ENCODE results near the gene PACS2. TPM values are rescaled to one million over a fixed set of nuclear protein-coding genes. Genes with fewer than 3 reads are reported as not detected.

PACS2 gene
- total and polyA plus RNA-seq, 2 donors (not counting 3 experiments of a cell fraction or from before 2014, with no cell fraction given): 52.7 to 86.3 TPM

DNA sequence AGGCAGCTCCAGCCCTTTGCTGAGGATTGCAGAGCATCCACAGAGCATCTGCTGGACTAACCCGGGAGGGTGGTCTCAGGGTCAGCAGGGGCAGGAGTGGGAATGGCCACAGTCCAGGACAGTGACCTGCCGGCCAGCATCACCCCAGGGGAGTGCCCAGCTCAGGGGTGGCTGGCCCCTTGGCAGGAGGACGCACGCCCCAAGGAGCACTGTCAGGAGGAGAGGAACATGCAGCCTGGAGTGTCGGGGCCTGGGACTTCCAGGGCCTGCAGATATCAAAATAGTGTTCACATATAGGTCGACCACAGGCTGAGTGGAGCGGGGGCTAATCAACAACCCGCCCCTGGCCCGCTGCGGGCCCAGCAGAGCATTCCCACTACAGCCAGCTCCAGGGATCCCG lies 50.6 kb downstream of the PACS2 start:
- no peaks in the 10 kb centered on the region for H3K27me3 ChIP-seq (ENCODE audit: control insufficient read depth in 2 of 2, insufficient read depth in 2 of 2, low read length in 2 of 2)
- TF ChIP-seq, protein P1, sequence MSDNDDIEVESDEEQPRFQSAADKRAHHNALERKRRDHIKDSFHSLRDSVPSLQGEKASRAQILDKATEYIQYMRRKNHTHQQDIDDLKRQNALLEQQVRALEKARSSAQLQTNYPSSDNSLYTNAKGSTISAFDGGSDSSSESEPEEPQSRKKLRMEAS (IDR thresholded peaks at IDR 0.05; ENCODE audit: insufficient read depth, insufficient read length): no peak
- TF ChIP-seq, protein P2, sequence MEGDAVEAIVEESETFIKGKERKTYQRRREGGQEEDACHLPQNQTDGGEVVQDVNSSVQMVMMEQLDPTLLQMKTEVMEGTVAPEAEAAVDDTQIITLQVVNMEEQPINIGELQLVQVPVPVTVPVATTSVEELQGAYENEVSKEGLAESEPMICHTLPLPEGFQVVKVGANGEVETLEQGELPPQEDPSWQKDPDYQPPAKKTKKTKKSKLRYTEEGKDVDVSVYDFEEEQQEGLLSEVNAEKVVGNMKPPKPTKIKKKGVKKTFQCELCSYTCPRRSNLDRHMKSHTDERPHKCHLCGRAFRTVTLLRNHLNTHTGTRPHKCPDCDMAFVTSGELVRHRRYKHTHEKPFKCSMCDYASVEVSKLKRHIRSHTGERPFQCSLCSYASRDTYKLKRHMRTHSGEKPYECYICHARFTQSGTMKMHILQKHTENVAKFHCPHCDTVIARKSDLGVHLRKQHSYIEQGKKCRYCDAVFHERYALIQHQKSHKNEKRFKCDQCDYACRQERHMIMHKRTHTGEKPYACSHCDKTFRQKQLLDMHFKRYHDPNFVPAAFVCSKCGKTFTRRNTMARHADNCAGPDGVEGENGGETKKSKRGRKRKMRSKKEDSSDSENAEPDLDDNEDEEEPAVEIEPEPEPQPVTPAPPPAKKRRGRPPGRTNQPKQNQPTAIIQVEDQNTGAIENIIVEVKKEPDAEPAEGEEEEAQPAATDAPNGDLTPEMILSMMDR (IDR thresholded peaks at IDR 0.05; ENCODE audit: extremely low read depth in 1 of 2, insufficient read depth in 1 of 2, low read depth in 1 of 2, low read length in 2 of 2): no peak
- no peak for TF ChIP-seq EZH2 (IDR thresholded peaks at IDR 0.05; ENCODE audit: borderline replicate concordance, low read depth, low read length, severe bottlenecking)
- TF ChIP-seq POLR2A (IDR thresholded peaks at IDR 0.05; ENCODE audit: low read depth, low read length): no peak
- TF ChIP-seq JUN (IDR thresholded peaks at IDR 0.05; ENCODE audit: borderline replicate concordance, insufficient read depth, insufficient read length, low read depth): no peak
- no peak for TF ChIP-seq MYC (IDR thresholded peaks at IDR 0.05; ENCODE audit: low read depth, low read length)
- TF ChIP-seq FOS (IDR thresholded peaks at IDR 0.05; ENCODE audit: borderline replicate concordance, insufficient read depth, low read length): no peak
- TF ChIP-seq POLR2AphosphoS5 (IDR thresholded peaks at IDR 0.05; ENCODE audit: insufficient read depth, low read depth, low read length): no peak
- ChIA-PET POLR2A (interaction anchor here (0.6 kb wide), 1 partner anchor 211 kb away, joined by 3 read pairs; no protein-coding TSS in a partner anchor), CTCF (interaction anchor here (1.0 to 1.3 kb wide), 2 partner anchors 120 to 125 kb away, joined by 3 to 5 read pairs; no protein-coding TSS in a partner anchor)
- no peak for DNase-seq (ENCODE audit: low read depth, low spot score)
- no peak overlapping the region for H3K4me3 ChIP-seq (replicated peaks in 1 of 3; ENCODE audit: insufficient read depth in 1 of 3, low read depth in 1 of 3, low read length in 3 of 3)
- H3K9me1 ChIP-seq (replicated peaks; ENCODE audit: control insufficient read depth, extremely low read depth, insufficient read depth, low read length): no peaks in the 10 kb centered on the region
- FAIRE-seq: no peak
- no peak overlapping the region for H3K4me2 ChIP-seq (ENCODE audit: insufficient read depth, low read length)
- H3K4me1 ChIP-seq (ENCODE audit: control insufficient read depth, extremely low read depth, insufficient read depth, low read length): no peaks in the 10 kb centered on the region
- H2AFZ ChIP-seq (ENCODE audit: low read depth, low read length): no peak overlapping the region
- intact Hi-C loops (cut with micrococcal nuclease) (no loop called here), dilution Hi-C loops (cut with MboI; ENCODE audit: extremely low pct_ligation_motif_present, low sequenced_read_pairs) (no loop called here)
- H4K20me1 ChIP-seq (replicated peaks; ENCODE audit: control insufficient read depth, extremely low read depth, insufficient read depth, low read length): no peaks in the 10 kb centered on the region
- H3K27ac ChIP-seq (ENCODE audit: insufficient read depth, low read depth, low read length): no peak overlapping the region
- H3K9ac ChIP-seq (replicated peaks; ENCODE audit: extremely low read depth, insufficient read depth, low read length): no peak overlapping the region
- no peaks in the 10 kb centered on the region for H3K79me2 ChIP-seq (ENCODE audit: control insufficient read depth, insufficient read depth, low read length)
- peaks cover 0 to 4% of the 10 kb centered on the region in 2 experiments for H3K36me3 ChIP-seq (ENCODE audit: control insufficient read depth in 2 of 2, extremely low read depth in 1 of 2, insufficient read depth in 2 of 2, low read length in 2 of 2)
- BruUV-seq (replicated peaks): no TSS peak
- no peaks in the 10 kb centered on the region for H3K9me3 ChIP-seq (replicated peaks; ENCODE audit: control insufficient read depth, insufficient read depth, low read length)
